GM23338 (cell line): Measurements from ENCODE around the gene MAP2K2. TPM values are rescaled to one million over a fixed set of nuclear protein-coding genes. Genes with fewer than 3 reads are reported as not detected.

Experiments used
- ATAC-seq: fragments of 200-7000 bp; cut with Tn5 transposase; 3 replicates; pipeline ENCODE4 v1.9.1; 2020
- DNase-seq: peaks from one replicate; pipeline ENCODE4 v3.0.0-alpha.2; 2015; ENCODE audit warnings: low spot score
- H2AFZ ChIP-seq: fragments of 200-600 bp; sonication (generic); 2 replicates; pipeline ENCODE4 v1.8.0; 2016; ENCODE audit warnings: antibody characterized with exemption, mild to moderate bottlenecking, moderate library complexity
- H3F3A ChIP-seq: fragments of 200-600 bp; sonication (generic); replicated peaks from 2 replicates; pipeline ENCODE4 v1.8.0; 2017; ENCODE audit warnings: antibody characterized with exemption, mixed run types, low read depth
- H3K27ac ChIP-seq: fragments of 200-600 bp; sonication (generic); 2 replicates; pipeline ENCODE4 v1.6.1; 2016; ENCODE audit warnings: low read depth
- H3K27me3 ChIP-seq: fragments of 200-600 bp; sonication (generic); 2 replicates; pipeline ENCODE4 v1.8.0; 2016; ENCODE audit warnings: mild to moderate bottlenecking, mixed run types, moderate library complexity; ENCODE audit not compliant: insufficient read depth
- H3K36me3 ChIP-seq: fragments of 200-600 bp; sonication (generic); 2 replicates; pipeline ENCODE4 v1.8.0; 2016; ENCODE audit warnings: mild to moderate bottlenecking; ENCODE audit not compliant: insufficient read depth
- H3K4me1 ChIP-seq: fragments of 200-600 bp; sonication (generic); 2 replicates; pipeline ENCODE4 v1.8.0; 2016; ENCODE audit warnings: mild to moderate bottlenecking, moderate library complexity; ENCODE audit not compliant: insufficient read depth
- H3K4me2 ChIP-seq: fragments of 200-600 bp; sonication (generic); 2 replicates; pipeline ENCODE4 v1.7.1; 2017; ENCODE audit warnings: mixed run types
- H3K4me3 ChIP-seq: fragments of 200-600 bp; sonication (generic); 2 replicates; pipeline ENCODE4 v1.6.1; 2016; ENCODE audit warnings: mixed run types
- H3K79me2 ChIP-seq: fragments of 200-600 bp; sonication (generic); replicated peaks from 2 replicates; pipeline ENCODE4 v1.8.0; 2017; ENCODE audit warnings: mild to moderate bottlenecking; ENCODE audit not compliant: insufficient read depth
- H3K9me2 ChIP-seq: fragments of 200-600 bp; sonication (generic); 2 replicates; pipeline ENCODE4 v1.8.0; 2017; ENCODE audit not compliant: insufficient read depth
- H4K20me1 ChIP-seq: fragments of 200-600 bp; sonication (generic); replicated peaks from 2 replicates; pipeline ENCODE4 v1.8.0; 2017; ENCODE audit warnings: mild to moderate bottlenecking; ENCODE audit not compliant: insufficient read depth
- H3K27ac Mint-ChIP-seq: 2 replicates; pipeline ENCODE4 v1.8.0; 2020; ENCODE audit warnings: inconsistent platforms, mild to moderate bottlenecking, moderate library complexity, mixed read lengths
- H3K27me3 Mint-ChIP-seq: 3 replicates; pipeline ENCODE4 v1.8.0; 2022; ENCODE audit warnings: low read depth, mild to moderate bottlenecking, moderate library complexity, mixed read lengths, inconsistent platforms; ENCODE audit not compliant: insufficient read depth, poor library complexity
- H3K36me3 Mint-ChIP-seq: 3 replicates; pipeline ENCODE4 v1.8.0; 2021; ENCODE audit warnings: low read depth, mild to moderate bottlenecking, inconsistent platforms, moderate library complexity, mixed read lengths
- H3K4me1 Mint-ChIP-seq: 3 replicates; pipeline ENCODE4 v1.8.0; 2020; ENCODE audit warnings: mild to moderate bottlenecking, inconsistent platforms, mixed read lengths
- H3K4me3 Mint-ChIP-seq: 3 replicates; pipeline ENCODE4 v1.8.0; 2021; ENCODE audit warnings: moderate library complexity, mild to moderate bottlenecking, inconsistent platforms, mixed read lengths
- H3K9me3 Mint-ChIP-seq: 3 replicates; pipeline ENCODE4 v1.8.0; 2020; ENCODE audit warnings: moderate library complexity, mild to moderate bottlenecking, inconsistent platforms, mixed read lengths
- CREB1 ChIP-seq: fragments of 250-450 bp; sonication (Bioruptor Pico); IDR thresholded peaks from 2 replicates; pipeline ENCODE4 v1.5.0; 2020; ENCODE audit warnings: low read depth, mild to moderate bottlenecking, moderate library complexity
- CTCF ChIP-seq, 2 experiments: fragments of 200-600 bp in 1 of 2; sonication (generic) in 1 of 2; conservative IDR thresholded peaks; 2 replicates each; pipeline versions ENCODE4 v1.5.1 to v1.6.1; 2016 to 2017; ENCODE audit warnings: antibody characterized with exemption in 2 of 2, low read depth in 2 of 2, mild to moderate bottlenecking in 2 of 2, moderate library complexity in 1 of 2
- ETS1 ChIP-seq: IDR thresholded peaks from 2 replicates; pipeline ENCODE4 v1.6.1; 2016; ENCODE audit warnings: antibody characterized with exemption
- EZH2 ChIP-seq: fragments of 200-600 bp; sonication (generic); IDR thresholded peaks from one replicate; pipeline ENCODE4 v1.8.0; 2017; ENCODE audit warnings: antibody characterized with exemption, mild to moderate bottlenecking, low read depth; ENCODE audit not compliant: unreplicated experiment
- EZH2phosphoT487 ChIP-seq: fragments of 200-600 bp; sonication (generic); IDR thresholded peaks from one replicate; pipeline ENCODE4 v1.8.1; 2018; ENCODE audit warnings: antibody characterized with exemption; ENCODE audit not compliant: unreplicated experiment
- JUNB ChIP-seq: IDR thresholded peaks from one replicate; pipeline ENCODE4 v1.6.1; 2016; ENCODE audit warnings: antibody characterized with exemption; ENCODE audit not compliant: unreplicated experiment
- NANOG ChIP-seq: IDR thresholded peaks from 2 replicates; pipeline ENCODE4 v1.6.1; 2016; ENCODE audit warnings: antibody characterized with exemption, borderline replicate concordance
- POLR2AphosphoS5 ChIP-seq: IDR thresholded peaks from 2 replicates; pipeline ENCODE4 v1.6.1; 2016; ENCODE audit warnings: antibody characterized with exemption, low read depth
- REST ChIP-seq: IDR thresholded peaks from one replicate; pipeline ENCODE4 v1.6.1; 2018; ENCODE audit warnings: antibody characterized with exemption; ENCODE audit not compliant: unreplicated experiment
- STAT1 ChIP-seq: IDR thresholded peaks from one replicate; pipeline ENCODE4 v1.6.1; 2016; ENCODE audit warnings: antibody characterized with exemption; ENCODE audit not compliant: unreplicated experiment
- ZNF114 ChIP-seq: fragments of 250-450 bp; sonication (Bioruptor Pico); IDR thresholded peaks from 2 replicates; pipeline ENCODE4 v1.5.0; 2020; ENCODE audit warnings: mild to moderate bottlenecking, moderate library complexity
- ZNF331 ChIP-seq: fragments of 250-450 bp; sonication (Bioruptor Pico); IDR thresholded peaks from 2 replicates; pipeline ENCODE4 v1.5.0; 2020; ENCODE audit warnings: low read depth, mild to moderate bottlenecking, moderate library complexity
- ZNF462 ChIP-seq: fragments of 250-450 bp; sonication (Bioruptor Pico); IDR thresholded peaks from 2 replicates; pipeline ENCODE4 v1.5.0; 2020; ENCODE audit warnings: mild to moderate bottlenecking, moderate library complexity
- polyA plus RNA-seq: library from polyadenylated mRNA; unstranded; fragments of >200 nt; fragmentation: Nextera tagmentation; extraction: Ambion mirVana; gene quantifications from 2 replicates; pipeline ENCODE4 v1.2.1, GENCODE V29; 2016
- total RNA-seq: library from RNA; depleted of rRNA; stranded (reverse); fragments of >200 nt; shearing (Covaris generic); gene quantifications from 2 replicates; pipeline ENCODE4 v1.2.3, GENCODE V29; 2014

Gene MAP2K2
- total and polyA plus RNA-seq, 2 experiments from 2014 or later: 99.7 to 151 TPM

- TF ChIP-seq POLR2AphosphoS5: no peak
- TF ChIP-seq ZNF331 (CRISPR knock-in tag): no peak
- no peak for TF ChIP-seq JUNB
- TF ChIP-seq ETS1: no peak
- no peak for TF ChIP-seq REST
- no peak for TF ChIP-seq CREB1
- TF ChIP-seq EZH2: no peak
- TF ChIP-seq ZNF114 (CRISPR knock-in tag): no peak
- no peak for TF ChIP-seq EZH2phosphoT487
- no peak for TF ChIP-seq NANOG
- no peak for TF ChIP-seq STAT1
- no peak for TF ChIP-seq ZNF462 (CRISPR knock-in tag)
- no peak for TF ChIP-seq CTCF (conservative IDR thresholded peaks at IDR 0.05; ENCODE audit: low read depth in 2 of 2)
These were observed 69.3 kb downstream of the MAP2K2 start for GRCh38 chr19:4054441-4055208.

More at GRCh38 chr19:4054441-4055208, 69.3 kb downstream of the MAP2K2 start:
- Histone ChIP-seq H3F3A (peaks cover 36% of the 10 kb centered on the region), H3K4me2 (no peak overlapping the region), H3K27me3 (no peaks in the 10 kb centered on the region), H3K4me1 (no peaks in the 10 kb centered on the region), H3K4me3 (no peak overlapping the region), H3K79me2 (peaks cover 74% of the 10 kb centered on the region), H3K36me3 (no peaks in the 10 kb centered on the region), H3K9me2 (no peaks in the 10 kb centered on the region), H4K20me1 (peaks cover 51% of the 10 kb centered on the region), H2AFZ (no peak overlapping the region), H3K27ac (no peak overlapping the region)
- peaks cover 19% of the 10 kb centered on the region for H3K27me3 Mint-ChIP-seq
- no peaks in the 10 kb centered on the region; the same call in 1 of the 3 replicates for H3K9me3 Mint-ChIP-seq
- ATAC-seq (no peak), DNase-seq (peak; percentile 1)
- no peak overlapping the region for H3K4me3 Mint-ChIP-seq
- H3K27ac Mint-ChIP-seq: no peak overlapping the region
- H3K4me1 Mint-ChIP-seq: peaks cover 10% of the 10 kb centered on the region
- peaks cover 47% of the 10 kb centered on the region for H3K36me3 Mint-ChIP-seq
